NCI-H128 (cell line): Measurements from ENCODE around the gene PRDM16.

Experiments
- DNase-seq: peaks from one replicate; lab custom pipeline; 2025; ENCODE audit not compliant: unreplicated experiment; lab: John Stamatoyannopoulos, UW

Gene PRDM16

GRCh38 chr1:3032371-3033039, 36.5 kb upstream of the PRDM16 start:
- DNase-seq = no peak

- no peak for DNase-seq
Observed at GRCh38 chr1:3033040-3033789, 35.8 kb upstream of the PRDM16 start.

- DNase-seq = no peak
Observed at GRCh38 chr1:3033790-3034090, 35.3 kb upstream of the PRDM16 start.

- no peak for DNase-seq
Observed at GRCh38 chr1:3034162-3034561, 34.8 kb upstream of the PRDM16 start.

GRCh38 chr1:3034728-3035562, 34.1 kb upstream of the PRDM16 start:
- no peak for DNase-seq

GRCh38 chr1:3035563-3036446, 33.2 kb upstream of the PRDM16 start:
- no peak for DNase-seq

- no peak for DNase-seq
Observed at GRCh38 chr1:3036447-3037280, 32.3 kb upstream of the PRDM16 start.

- no peak for DNase-seq
Observed at GRCh38 chr1:3037281-3038040, 31.5 kb upstream of the PRDM16 start.

- no peak for DNase-seq
Observed at GRCh38 chr1:3038113-3038551, 30.9 kb upstream of the PRDM16 start.

- no peak for DNase-seq
Observed at GRCh38 chr1:3038571-3039181, 30.3 kb upstream of the PRDM16 start.

- no peak for DNase-seq
Observed at GRCh38 chr1:3040004-3040403, 29.0 kb upstream of the PRDM16 start.

- DNase-seq = no peak
Observed at GRCh38 chr1:3042481-3042880, 26.5 kb upstream of the PRDM16 start.

- no peak for DNase-seq
Observed at GRCh38 chr1:3049164-3049563, 19.8 kb upstream of the PRDM16 start.

GRCh38 chr1:3049905-3050304, 19.1 kb upstream of the PRDM16 start:
- no peak for DNase-seq

GRCh38 chr1:3050603-3051002, 18.4 kb upstream of the PRDM16 start:
- DNase-seq = no peak

- DNase-seq = no peak
Observed at GRCh38 chr1:3051270-3052268, 17.4 kb upstream of the PRDM16 start.

- DNase-seq = no peak
Observed at GRCh38 chr1:3052501-3052900, 16.5 kb upstream of the PRDM16 start.
